ENCODE data around the gene IQCH. TPM values are rescaled to one million over a fixed set of nuclear protein-coding genes. Genes with fewer than 3 reads are reported as not detected.

IQCH gene
- total RNA-seq, 1 experiment from 2014 or later = 1.9 TPM

GRCh38 chr15:67207555-67208207 lies 46.9 kb upstream of the IQCH start:
- ChIA-PET CTCF (interaction anchor here (1.7 kb wide), 1 partner anchor 226 kb away, joined by 3 read pairs; no protein-coding TSS in a partner anchor), POLR2A (interaction anchor here (0.6 kb wide), 1 partner anchor 190 kb away, joined by 4 read pairs; no protein-coding TSS in a partner anchor)
- Mint-ChIP-seq H3K27me3 (ENCODE audit: low read depth) (no peaks in the 10 kb centered on the region), H3K4me3 (no peak overlapping the region), H3K4me1 (no peaks in the 10 kb centered on the region), H3K36me3 (peaks cover 9% of the 10 kb centered on the region), H3K9me3 (no peaks in the 10 kb centered on the region), H3K27ac (no peak overlapping the region)
- DNase-seq (ENCODE audit: low spot score) (no peak), ATAC-seq (no peak)
- TF ChIP-seq PRRX2 (CRISPR knock-in tag; IDR thresholded peaks at IDR 0.05) (no peak), RORB (CRISPR knock-in tag; IDR thresholded peaks at IDR 0.05) (no peak), EMX1 (CRISPR knock-in tag; IDR thresholded peaks at IDR 0.05) (no peak), ZNF396 (CRISPR knock-in tag; IDR thresholded peaks at IDR 0.05; ENCODE audit: borderline replicate concordance) (no peak), CTCF (IDR thresholded peaks at IDR 0.05) (no peak), GABPB1 (CRISPR knock-in tag; IDR thresholded peaks at IDR 0.05) (no peak), CBFB (CRISPR knock-in tag; IDR thresholded peaks at IDR 0.05; ENCODE audit: low read depth) (no peak), E2F5 (CRISPR knock-in tag; IDR thresholded peaks at IDR 0.05) (no peak), TP53 (CRISPR knock-in tag; IDR thresholded peaks at IDR 0.05) (no peak), NFYB (CRISPR knock-in tag; conservative IDR thresholded peaks at IDR 0.05; ENCODE audit: low read depth) (no peak), ZNF416 (CRISPR knock-in tag; IDR thresholded peaks at IDR 0.05) (no peak), ATF1 (CRISPR knock-in tag; IDR thresholded peaks at IDR 0.05) (no peak), ZNF219 (CRISPR knock-in tag; IDR thresholded peaks at IDR 0.05; ENCODE audit: borderline replicate concordance) (no peak)
- TF ChIP-seq, protein P1, sequence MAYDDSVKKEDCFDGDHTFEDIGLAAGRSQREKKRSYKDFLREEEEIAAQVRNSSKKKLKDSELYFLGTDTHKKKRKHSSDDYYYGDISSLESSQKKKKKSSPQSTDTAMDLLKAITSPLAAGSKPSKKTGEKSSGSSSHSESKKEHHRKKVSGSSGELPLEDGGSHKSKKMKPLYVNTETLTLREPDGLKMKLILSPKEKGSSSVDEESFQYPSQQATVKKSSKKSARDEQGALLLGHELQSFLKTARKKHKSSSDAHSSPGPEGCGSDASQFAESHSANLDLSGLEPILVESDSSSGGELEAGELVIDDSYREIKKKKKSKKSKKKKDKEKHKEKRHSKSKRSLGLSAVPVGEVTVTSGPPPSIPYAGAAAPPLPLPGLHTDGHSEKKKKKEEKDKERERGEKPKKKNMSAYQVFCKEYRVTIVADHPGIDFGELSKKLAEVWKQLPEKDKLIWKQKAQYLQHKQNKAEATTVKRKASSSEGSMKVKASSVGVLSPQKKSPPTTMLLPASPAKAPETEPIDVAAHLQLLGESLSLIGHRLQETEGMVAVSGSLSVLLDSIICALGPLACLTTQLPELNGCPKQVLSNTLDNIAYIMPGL (CRISPR knock-in tag; IDR thresholded peaks at IDR 0.05) = no peak
- TF ChIP-seq, protein P2, sequence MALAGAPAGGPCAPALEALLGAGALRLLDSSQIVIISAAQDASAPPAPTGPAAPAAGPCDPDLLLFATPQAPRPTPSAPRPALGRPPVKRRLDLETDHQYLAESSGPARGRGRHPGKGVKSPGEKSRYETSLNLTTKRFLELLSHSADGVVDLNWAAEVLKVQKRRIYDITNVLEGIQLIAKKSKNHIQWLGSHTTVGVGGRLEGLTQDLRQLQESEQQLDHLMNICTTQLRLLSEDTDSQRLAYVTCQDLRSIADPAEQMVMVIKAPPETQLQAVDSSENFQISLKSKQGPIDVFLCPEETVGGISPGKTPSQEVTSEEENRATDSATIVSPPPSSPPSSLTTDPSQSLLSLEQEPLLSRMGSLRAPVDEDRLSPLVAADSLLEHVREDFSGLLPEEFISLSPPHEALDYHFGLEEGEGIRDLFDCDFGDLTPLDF (CRISPR knock-in tag; IDR thresholded peaks at IDR 0.05) = no peak

- Mint-ChIP-seq H3K36me3 (peaks cover 6% of the 10 kb centered on the region), H3K4me3 (no peak overlapping the region), H3K4me1 (no peaks in the 10 kb centered on the region), H3K27ac (no peak overlapping the region), H3K9me3 (no peaks in the 10 kb centered on the region), H3K27me3 (ENCODE audit: low read depth) (no peaks in the 10 kb centered on the region)
- DNase-seq (ENCODE audit: low spot score) = no peak
- POLR2A ChIA-PET = interaction anchor here (0.6 kb wide), 1 partner anchor 191 kb away, joined by 4 read pairs; no protein-coding TSS in a partner anchor
- CTCF ChIA-PET = interaction anchor here (1.7 kb wide), 1 partner anchor 225 kb away, joined by 3 read pairs; no protein-coding TSS in a partner anchor
- no peak for ATAC-seq
- TF ChIP-seq NR3C1 (CRISPR knock-in tag; conservative IDR thresholded peaks at IDR 0.05; ENCODE audit: low read depth) = no peak
- TF ChIP-seq PREB (CRISPR knock-in tag; IDR thresholded peaks at IDR 0.05; ENCODE audit: borderline replicate concordance) = no peak
- no peak for TF ChIP-seq CREB1 (CRISPR knock-in tag; IDR thresholded peaks at IDR 0.05)
- TF ChIP-seq JUN (CRISPR knock-in tag; IDR thresholded peaks at IDR 0.05) = no peak
- no peak for TF ChIP-seq CBFB (CRISPR knock-in tag; IDR thresholded peaks at IDR 0.05; ENCODE audit: low read depth)
- no peak for TF ChIP-seq FOXJ3 (CRISPR knock-in tag; IDR thresholded peaks at IDR 0.05; ENCODE audit: borderline replicate concordance)
- TF ChIP-seq, protein P3, sequence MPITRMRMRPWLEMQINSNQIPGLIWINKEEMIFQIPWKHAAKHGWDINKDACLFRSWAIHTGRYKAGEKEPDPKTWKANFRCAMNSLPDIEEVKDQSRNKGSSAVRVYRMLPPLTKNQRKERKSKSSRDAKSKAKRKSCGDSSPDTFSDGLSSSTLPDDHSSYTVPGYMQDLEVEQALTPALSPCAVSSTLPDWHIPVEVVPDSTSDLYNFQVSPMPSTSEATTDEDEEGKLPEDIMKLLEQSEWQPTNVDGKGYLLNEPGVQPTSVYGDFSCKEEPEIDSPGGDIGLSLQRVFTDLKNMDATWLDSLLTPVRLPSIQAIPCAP (CRISPR knock-in tag; IDR thresholded peaks at IDR 0.05) = no peak
- TF ChIP-seq TP53 (CRISPR knock-in tag; IDR thresholded peaks at IDR 0.05) = no peak
- no peak for TF ChIP-seq NFATC4 (CRISPR knock-in tag; IDR thresholded peaks at IDR 0.05)
- TF ChIP-seq FOXK1 (CRISPR knock-in tag; IDR thresholded peaks at IDR 0.05) = no peak
- TF ChIP-seq, protein P4, sequence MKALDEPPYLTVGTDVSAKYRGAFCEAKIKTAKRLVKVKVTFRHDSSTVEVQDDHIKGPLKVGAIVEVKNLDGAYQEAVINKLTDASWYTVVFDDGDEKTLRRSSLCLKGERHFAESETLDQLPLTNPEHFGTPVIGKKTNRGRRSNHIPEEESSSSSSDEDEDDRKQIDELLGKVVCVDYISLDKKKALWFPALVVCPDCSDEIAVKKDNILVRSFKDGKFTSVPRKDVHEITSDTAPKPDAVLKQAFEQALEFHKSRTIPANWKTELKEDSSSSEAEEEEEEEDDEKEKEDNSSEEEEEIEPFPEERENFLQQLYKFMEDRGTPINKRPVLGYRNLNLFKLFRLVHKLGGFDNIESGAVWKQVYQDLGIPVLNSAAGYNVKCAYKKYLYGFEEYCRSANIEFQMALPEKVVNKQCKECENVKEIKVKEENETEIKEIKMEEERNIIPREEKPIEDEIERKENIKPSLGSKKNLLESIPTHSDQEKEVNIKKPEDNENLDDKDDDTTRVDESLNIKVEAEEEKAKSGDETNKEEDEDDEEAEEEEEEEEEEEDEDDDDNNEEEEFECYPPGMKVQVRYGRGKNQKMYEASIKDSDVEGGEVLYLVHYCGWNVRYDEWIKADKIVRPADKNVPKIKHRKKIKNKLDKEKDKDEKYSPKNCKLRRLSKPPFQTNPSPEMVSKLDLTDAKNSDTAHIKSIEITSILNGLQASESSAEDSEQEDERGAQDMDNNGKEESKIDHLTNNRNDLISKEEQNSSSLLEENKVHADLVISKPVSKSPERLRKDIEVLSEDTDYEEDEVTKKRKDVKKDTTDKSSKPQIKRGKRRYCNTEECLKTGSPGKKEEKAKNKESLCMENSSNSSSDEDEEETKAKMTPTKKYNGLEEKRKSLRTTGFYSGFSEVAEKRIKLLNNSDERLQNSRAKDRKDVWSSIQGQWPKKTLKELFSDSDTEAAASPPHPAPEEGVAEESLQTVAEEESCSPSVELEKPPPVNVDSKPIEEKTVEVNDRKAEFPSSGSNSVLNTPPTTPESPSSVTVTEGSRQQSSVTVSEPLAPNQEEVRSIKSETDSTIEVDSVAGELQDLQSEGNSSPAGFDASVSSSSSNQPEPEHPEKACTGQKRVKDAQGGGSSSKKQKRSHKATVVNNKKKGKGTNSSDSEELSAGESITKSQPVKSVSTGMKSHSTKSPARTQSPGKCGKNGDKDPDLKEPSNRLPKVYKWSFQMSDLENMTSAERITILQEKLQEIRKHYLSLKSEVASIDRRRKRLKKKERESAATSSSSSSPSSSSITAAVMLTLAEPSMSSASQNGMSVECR (CRISPR knock-in tag; IDR thresholded peaks at IDR 0.05; ENCODE audit: borderline replicate concordance) = no peak
These were observed 46.2 kb upstream of the IQCH start for GRCh38 chr15:67208396-67208795.
